NK-92 (cell line): ENCODE measurements around the gene RPL19.

Experiments used
- DNase-seq: peaks from one replicate; lab custom pipeline; 2025; ENCODE audit not compliant: unreplicated experiment; lab: John Stamatoyannopoulos, UW

Gene RPL19

DNA sequence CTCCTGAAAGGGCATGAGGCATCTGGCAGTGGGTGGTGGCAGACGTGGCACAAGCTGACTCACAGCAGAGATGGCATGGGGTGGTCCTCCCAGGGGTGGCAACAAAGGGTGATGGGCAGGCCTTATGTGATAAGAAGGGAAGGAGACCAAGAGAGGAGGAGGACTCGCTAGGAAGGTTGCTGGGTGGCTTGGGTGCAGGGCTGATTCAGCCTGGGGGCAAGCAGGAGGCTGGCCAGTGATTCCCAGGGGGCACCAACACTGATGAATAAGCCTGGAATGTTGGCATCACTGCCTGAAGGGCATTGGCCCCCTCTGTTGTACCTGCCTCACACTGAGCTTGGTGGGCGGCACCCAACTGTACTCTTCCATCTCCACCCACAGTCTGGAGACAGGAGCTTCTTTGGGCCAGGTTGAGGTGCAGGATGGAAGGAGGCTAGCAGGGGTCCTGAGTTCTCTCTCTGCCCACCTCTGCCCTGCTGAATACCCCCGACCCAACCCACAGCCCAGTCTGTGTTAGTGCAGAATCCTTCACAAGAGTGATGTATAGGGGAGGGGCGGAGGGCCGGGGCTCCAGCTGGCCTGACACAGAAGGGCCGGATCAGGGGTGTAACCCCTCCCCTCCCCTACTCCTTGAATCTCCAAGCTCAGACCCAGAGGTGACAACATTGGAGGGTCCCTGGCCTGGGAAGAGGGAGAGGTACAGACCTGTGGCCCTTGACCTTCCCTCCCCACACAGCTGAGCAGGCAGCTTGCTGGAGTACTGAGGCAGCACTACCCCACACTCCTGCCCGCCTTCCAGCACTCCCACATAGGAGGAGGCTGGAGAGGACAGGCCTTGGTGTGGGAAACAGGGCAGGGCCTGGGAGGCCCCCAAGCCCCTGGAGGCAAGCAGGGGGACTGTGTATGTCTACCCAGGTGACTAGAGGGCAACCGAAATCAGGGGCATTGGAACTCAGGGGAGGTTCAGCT is 23.1 kb downstream of the RPL19 start:
- DNase-seq, result no peak

- no peak for DNase-seq
These were observed 24.1 kb downstream of the RPL19 start for GRCh38 chr17:39223907-39224777.

DNA sequence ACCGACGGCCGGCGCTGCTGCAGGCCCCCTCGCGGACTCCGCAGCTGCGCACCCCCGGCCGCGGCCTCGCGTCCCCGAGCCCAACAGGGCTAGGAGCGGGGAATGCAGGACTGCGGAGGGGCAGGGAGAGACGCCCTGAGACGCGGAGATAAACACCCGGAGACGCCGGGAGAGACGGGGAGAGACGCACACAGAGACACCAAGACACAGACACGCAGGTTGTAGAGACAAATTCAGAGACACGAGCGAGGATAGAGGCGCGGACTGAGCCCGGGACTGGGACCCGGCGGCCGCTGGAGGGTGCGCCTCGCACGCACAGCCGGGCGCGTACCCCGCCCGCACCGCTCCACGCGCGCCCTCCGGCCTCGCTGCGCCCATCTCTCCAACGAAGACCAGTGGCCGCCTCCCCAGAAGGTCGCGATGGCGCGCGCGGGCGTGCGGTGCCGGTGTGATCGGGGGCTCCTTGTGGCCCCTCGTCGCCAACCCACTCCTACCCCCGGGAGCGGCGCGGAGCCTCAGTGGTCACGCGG is 24.8 kb downstream of the RPL19 start:
- no peak for DNase-seq

GRCh38 chr17:39225308-39225958 is 25.4 kb downstream of the RPL19 start, which contains the start of gene STAC2:
TSS of gene STAC2 (minus strand) at chr17:39225945. CDS start at chr17:39225502, 443 bp downstream.
- no peak for DNase-seq

DNA sequence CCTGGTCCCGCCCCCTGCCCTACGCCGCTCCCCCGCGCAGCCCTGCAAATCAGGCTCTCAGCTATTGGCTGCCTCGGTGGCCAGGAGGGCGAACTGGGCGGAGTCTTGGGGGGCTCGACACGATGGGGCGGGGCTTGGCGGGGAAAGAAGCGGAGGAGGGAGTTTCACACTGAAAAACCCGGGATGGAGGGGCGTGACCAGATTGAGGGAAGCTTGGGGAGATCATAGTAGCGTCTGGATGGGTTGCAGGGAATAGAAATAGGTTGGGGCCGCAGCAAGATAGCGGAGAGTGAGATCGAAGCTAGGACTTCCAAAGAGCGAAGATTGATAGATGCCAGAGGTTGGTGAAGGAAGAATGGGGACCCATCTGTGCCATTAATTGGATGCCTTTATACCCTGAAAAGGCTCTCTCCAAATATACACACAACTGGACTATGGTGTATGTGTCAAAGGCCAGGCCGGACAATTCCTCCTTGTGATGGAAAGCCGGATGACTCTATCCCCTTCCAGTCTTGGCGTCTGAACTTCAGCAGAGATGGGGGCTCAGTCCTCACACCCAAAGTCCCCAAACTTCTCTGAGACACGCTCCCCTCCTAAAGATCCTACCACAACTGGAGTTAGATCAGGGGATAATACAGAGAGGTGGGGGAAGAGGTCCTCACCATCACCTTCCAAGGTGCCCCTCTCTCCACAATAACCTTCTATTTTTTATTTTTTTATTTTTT is 26.0 kb downstream of the RPL19 start:
- DNase-seq, result no peak

GRCh38 chr17:39227364-39227919 is 27.4 kb downstream of the RPL19 start:
- DNase-seq, result no peak

GRCh38 chr17:39229274-39229913 is 29.3 kb downstream of the RPL19 start:
- no peak for DNase-seq

DNA sequence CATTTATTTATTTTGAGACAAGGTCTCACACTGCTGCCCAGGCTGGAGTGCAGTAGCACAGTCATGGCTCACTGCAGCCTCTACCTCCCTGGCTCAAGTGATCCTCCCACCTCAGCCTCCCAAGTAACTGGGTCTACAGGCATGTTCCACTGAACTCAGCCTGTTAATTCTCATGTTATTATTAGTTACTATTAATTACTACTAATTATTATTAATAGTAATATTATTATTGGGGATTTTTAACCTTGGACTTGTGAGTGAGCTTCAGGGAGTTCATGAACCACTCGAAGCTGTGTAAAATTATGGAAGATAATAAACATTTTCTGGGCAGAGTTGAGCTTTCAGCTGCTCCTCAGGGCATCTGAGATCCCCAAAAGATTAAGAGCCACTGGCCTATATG is 30.3 kb downstream of the RPL19 start:
- no peak for DNase-seq

- DNase-seq, result no peak
These were observed 31.0 kb downstream of the RPL19 start for GRCh38 chr17:39231091-39231561.

- no peak for DNase-seq
These were observed 31.8 kb downstream of the RPL19 start for GRCh38 chr17:39231591-39232551.

DNA sequence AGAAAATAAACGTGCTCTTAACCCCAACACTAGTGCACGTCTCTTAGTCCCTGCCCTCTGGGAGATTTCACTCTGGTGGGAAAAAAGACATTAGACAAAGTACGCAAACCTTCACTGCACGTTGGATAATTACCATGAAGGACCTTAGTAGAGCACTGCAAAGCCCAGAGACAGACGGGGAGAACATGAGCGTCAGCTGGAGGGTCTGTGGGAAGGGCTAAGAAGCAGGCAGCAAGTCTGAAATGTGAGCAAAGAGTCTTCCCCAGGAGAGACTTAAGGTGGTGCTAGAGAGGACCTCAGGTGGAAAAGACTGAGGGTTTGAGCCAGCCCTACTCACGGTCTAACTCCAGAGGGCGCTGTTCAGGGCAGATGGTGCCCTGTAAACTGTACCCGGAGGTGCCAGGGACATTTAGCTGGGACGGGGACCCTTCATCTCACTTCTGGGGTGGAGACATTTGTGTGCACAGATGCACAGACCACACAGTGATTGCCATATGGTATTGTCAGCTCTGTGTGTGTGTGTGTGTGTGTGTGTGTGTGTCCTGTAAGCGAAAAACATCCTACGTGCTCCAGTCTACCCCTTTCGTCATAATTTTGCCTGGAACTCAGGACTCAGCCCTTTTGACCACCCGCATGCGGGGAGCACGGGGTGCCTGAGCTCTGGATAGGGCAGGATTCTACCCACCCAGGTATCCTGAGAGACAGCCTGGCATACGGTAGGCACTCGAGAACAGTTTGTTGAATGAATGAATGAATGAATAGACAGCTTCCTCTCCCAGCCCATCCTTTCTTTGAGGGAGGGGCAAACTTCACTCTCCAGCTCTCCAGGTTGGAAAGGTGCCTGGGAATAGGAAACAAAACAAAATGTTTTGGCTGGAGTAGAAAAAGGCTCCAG is 35.7 kb downstream of the RPL19 start:
- DNase-seq, result no peak

DNA sequence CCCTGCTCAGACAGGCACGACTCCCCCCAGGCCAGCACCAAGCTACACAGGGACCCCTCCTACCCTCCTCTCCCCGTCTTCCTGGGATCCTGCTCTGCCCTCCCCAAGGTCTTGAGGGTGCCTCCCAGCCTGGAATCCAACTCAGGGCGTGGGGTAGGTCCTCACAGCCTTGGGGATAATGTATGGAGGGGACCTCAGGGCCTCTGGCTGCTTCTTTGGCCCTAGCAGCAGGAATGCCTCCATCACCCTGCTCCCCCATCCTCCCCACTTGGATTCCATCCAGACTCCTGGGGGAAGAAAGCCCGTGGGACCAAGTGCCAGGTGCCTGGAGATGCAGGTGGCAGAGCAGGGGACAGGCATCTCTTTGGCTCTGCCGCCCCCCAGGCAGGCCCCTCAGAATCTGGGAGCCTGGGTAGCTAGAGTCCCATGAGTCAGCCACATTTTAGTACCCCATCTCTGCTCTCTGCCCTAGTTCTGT is 36.4 kb downstream of the RPL19 start:
- no peak for DNase-seq

DNA sequence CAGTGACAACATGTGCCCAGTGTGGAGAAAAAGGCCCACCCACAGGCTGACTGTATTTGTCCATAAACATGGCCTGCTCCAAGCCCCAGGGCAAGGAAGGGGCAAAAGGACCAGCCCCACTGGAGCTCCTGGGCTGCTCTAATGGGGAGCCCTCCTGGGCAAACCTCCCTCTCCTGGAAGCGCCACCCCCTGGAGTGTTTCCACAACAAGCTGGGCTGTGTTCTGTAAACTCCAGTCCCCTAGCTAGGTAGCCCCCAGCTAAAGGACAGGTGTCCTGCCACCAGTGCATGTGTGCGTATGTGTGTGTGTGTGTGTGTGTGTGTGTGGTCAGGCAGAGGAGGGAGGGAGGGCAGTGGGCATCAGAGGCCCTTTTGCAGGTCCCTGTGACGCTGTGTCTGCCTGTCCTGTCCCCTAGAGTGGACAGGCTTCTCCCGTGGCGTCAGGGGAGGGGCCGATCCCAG is 36.9 kb downstream of the RPL19 start:
- no peak for DNase-seq

DNA sequence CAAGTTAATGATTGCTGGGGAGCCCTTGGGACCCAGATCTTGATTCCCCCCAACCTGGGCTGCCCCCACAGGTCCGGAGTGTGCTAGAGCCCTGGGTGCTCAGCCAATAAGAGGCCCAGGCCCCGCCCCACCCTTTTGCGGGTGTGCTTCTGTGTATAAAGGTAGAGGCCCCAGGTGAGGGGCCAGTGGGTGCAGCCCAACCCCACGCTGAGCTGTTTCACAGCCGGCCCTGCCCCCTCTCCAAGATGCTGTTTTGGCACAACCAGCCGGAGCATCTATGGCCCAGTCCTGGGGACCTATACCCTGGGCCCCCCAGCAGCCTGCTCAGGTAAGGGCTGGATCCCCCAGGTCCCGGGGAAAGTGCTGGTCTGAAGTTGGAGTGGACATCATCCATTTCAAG is 37.5 kb downstream of the RPL19 start:
- no peak for DNase-seq

DNA sequence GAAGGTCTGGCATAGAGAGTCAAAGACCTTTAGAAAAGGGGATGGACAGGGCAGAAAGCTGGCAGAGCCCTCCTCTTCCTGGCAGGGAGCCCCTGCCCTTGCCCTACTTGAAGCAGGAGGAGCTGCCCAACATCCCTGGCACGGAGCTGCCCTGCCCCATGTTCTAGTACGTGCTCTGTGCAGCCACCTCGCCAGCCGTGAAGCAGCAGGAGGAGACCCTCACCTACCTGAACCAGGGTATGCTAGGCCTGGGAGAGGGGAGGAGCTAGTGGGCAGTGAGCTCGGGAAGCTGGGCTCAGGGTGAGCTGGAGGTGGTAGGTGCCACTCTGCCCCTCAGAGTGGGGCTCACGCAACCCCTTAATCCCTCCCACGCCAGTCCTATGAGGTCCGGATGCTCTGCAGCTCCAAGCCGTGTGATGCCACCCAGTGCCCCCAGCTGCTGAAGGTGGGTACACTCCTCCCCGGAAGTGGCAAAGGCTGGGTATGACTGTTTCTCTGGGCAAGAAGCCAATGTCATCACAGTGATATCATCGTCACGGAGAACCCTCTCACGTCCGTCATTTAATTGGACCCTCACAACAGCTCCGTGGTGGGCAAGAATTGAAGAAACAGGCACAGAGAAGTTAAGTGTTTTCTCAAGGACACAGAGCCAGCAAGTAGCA is 38.4 kb downstream of the RPL19 start:
- peak; percentile 27 for DNase-seq

DNA sequence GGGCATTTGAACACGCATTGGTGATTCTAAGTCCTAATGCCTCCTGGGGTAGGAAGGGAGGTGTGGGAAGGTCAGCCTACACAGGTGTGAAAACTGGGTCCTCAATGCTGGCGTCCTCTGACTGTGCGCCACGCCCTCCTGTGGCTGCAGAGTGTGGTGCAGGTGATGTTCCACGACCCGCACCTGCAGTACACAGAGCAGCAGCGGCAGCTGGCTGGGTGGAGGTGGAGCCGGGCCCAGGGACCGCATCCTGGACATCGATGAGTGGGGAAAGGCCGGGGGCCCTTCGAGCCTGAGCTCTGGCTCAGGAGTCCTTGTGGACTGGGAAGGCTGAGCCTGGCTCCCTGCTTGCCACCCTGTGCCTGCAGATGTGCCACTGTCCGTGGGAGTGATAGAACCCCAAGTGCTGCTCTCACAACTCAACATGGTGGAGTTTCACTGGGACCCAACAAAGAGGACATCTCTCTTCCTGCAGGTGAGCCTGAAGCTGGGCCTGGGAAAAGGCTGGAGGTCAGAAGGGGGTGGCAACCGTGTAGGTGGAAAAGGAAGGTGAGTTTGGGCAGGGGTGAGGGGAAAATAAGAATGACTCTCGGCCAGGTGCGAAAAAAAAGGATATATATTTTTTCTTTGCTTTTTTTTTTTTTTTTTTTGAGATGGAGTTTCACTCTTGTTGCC is 39.7 kb downstream of the RPL19 start:
- DNase-seq, result no peak
